Liver (tissue), 9 donors: ENCODE results near the gene PARD6A. TPM values are rescaled to one million over a fixed set of nuclear protein-coding genes. Genes with fewer than 3 reads are reported as not detected.
"Not testable (repeated sequence)": the region's sequence is repeated elsewhere in the genome, so short reads cannot be mapped to it uniquely, and the experiment has no call there.

Source experiments
- DNase-seq: peaks from one replicate; pipeline ENCODE4 v3.0.0-alpha.2; 2017; ENCODE audit warnings: low spot score
- H3K27ac ChIP-seq, 2 donors: one replicate each; pipeline ENCODE4 v1.7.0; 2013; ENCODE audit warnings: inconsistent platforms in 2 of 2, low read length in 2 of 2, control low read depth in 1 of 2, low read depth in 1 of 2, mild to moderate bottlenecking in 1 of 2
- H3K27me3 ChIP-seq, 4 donors: one replicate each; pipeline versions ENCODE4 v1.6.1 to v1.7.0; 2013; ENCODE audit warnings: low read length in 3 of 4, inconsistent platforms in 1 of 4, mild to moderate bottlenecking in 1 of 4, moderate library complexity in 1 of 4; ENCODE audit not compliant: control insufficient read depth in 4 of 4, insufficient read depth in 4 of 4
- H3K36me3 ChIP-seq, 4 donors: one replicate each; pipeline versions ENCODE4 v1.6.1 to v1.7.0; 2013; ENCODE audit warnings: low read length in 3 of 4, mild to moderate bottlenecking in 3 of 4, low read depth in 1 of 4, moderate library complexity in 1 of 4; ENCODE audit not compliant: control insufficient read depth in 4 of 4, insufficient read depth in 3 of 4
- H3K4me1 ChIP-seq, 4 donors: one replicate each; pipeline versions ENCODE4 v1.6.1 to v1.7.0; 2013; ENCODE audit warnings: low read length in 3 of 4, mild to moderate bottlenecking in 3 of 4, moderate library complexity in 1 of 4; ENCODE audit not compliant: control insufficient read depth in 4 of 4, insufficient read depth in 4 of 4
- H3K4me3 ChIP-seq, 3 donors: one replicate each; pipeline versions ENCODE4 v1.6.1 to v1.7.0; 2013; ENCODE audit warnings: low read length in 3 of 3, control low read depth in 1 of 3, low read depth in 1 of 3, mild to moderate bottlenecking in 1 of 3
- H3K9ac ChIP-seq, 2 donors: one replicate each; pipeline ENCODE4 v1.7.0; 2013; ENCODE audit warnings: low read length in 2 of 2, mild to moderate bottlenecking in 2 of 2, moderate library complexity in 2 of 2, control low read depth in 1 of 2, low read depth in 1 of 2
- H3K9me3 ChIP-seq, 4 donors: one replicate each; pipeline versions ENCODE4 v1.6.1 to v1.7.0; 2013; ENCODE audit warnings: low read length in 3 of 4; ENCODE audit not compliant: control insufficient read depth in 4 of 4
- ATF3 ChIP-seq: IDR thresholded peaks from 2 replicates; pipeline ENCODE4 v1.6.1; 2016; ENCODE audit warnings: antibody characterized with exemption
- CTCF ChIP-seq: fragments of 150-350 bp; IDR thresholded peaks from 2 replicates; pipeline ENCODE4 v1.5.1; 2017; ENCODE audit warnings: improper control_type of control experiment, low read depth, low read length; ENCODE audit not compliant: missing input control
- EGR1 ChIP-seq, 2 donors: IDR thresholded peaks; 2 replicates each; pipeline ENCODE4 v1.6.1; 2016 to 2018; ENCODE audit warnings: antibody characterized with exemption in 2 of 2, low read depth in 2 of 2
- FOXA1 ChIP-seq: IDR thresholded peaks from 2 replicates; pipeline ENCODE4 v1.6.1; 2016; ENCODE audit warnings: antibody characterized with exemption
- FOXA2 ChIP-seq: IDR thresholded peaks from 2 replicates; pipeline ENCODE4 v1.6.1; 2016; ENCODE audit warnings: antibody characterized with exemption
- GABPA ChIP-seq, 2 donors: IDR thresholded peaks in 1 of 2; conservative IDR thresholded peaks in 1 of 2; 2 replicates each; pipeline ENCODE4 v1.6.1; 2016; ENCODE audit warnings: antibody characterized with exemption in 2 of 2, mild to moderate bottlenecking in 1 of 2, moderate library complexity in 1 of 2
- HNF4A ChIP-seq, 2 donors: conservative IDR thresholded peaks; 2 replicates each; pipeline ENCODE4 v1.6.1; 2016; ENCODE audit warnings: antibody characterized with exemption in 2 of 2, mild to moderate bottlenecking in 2 of 2
- HNF4G ChIP-seq: IDR thresholded peaks from 2 replicates; pipeline ENCODE4 v1.6.1; 2016; ENCODE audit warnings: antibody characterized with exemption
- JUND ChIP-seq, 2 donors: IDR thresholded peaks; 2 replicates each; pipeline ENCODE4 v1.6.1; 2016; ENCODE audit warnings: antibody characterized with exemption in 2 of 2
- RAD21 ChIP-seq, 2 donors: IDR thresholded peaks; 2 replicates each; pipeline ENCODE4 v1.6.1; 2016; ENCODE audit warnings: antibody characterized with exemption in 2 of 2, mild to moderate bottlenecking in 2 of 2
- REST ChIP-seq: IDR thresholded peaks from 2 replicates; pipeline ENCODE4 v1.6.1; 2016; ENCODE audit warnings: antibody characterized with exemption, mild to moderate bottlenecking
- RXRA ChIP-seq, 2 donors: IDR thresholded peaks; 2 replicates each; pipeline ENCODE4 v1.6.1; 2017 to 2018; ENCODE audit warnings: antibody characterized with exemption in 2 of 2, mild to moderate bottlenecking in 1 of 2
- SP1 ChIP-seq: IDR thresholded peaks from 2 replicates; pipeline ENCODE4 v1.6.1; 2018; ENCODE audit warnings: antibody characterized with exemption, mild to moderate bottlenecking
- TAF1 ChIP-seq: conservative IDR thresholded peaks from 2 replicates; pipeline ENCODE4 v1.6.1; 2016; ENCODE audit warnings: antibody characterized with exemption, mild to moderate bottlenecking
- ZBTB33 ChIP-seq: IDR thresholded peaks from 2 replicates; pipeline ENCODE4 v1.6.1; 2016; ENCODE audit warnings: antibody characterized with exemption
- WGBS: extraction: QIAGEN DNeasy Blood & Tissue Kit; methylation state at CpG from one replicate; pipeline ENCODE4 v1.1.7; 2013; 5-methylcytosine and 5-hydroxymethylcytosine counted together
- polyA plus RNA-seq, 2 donors: library from polyadenylated mRNA; stranded (reverse) in 1 of 2; unstranded in 1 of 2; fragments of 200-250 nt in 1 of 2; fragments of >200 nt in 1 of 2; fragmentation: Nextera tagmentation in 1 of 2; extraction: Ambion mirVana in 1 of 2; gene quantifications; one replicate each; pipeline versions ENCODE4 v1.2.1 to v1.2.3, GENCODE V29; 2013 to 2015
- total RNA-seq, 2 donors: library from RNA; depleted of rRNA; stranded (reverse); fragments of >200 nt; gene quantifications; one replicate each; pipeline ENCODE4 v1.2.3, GENCODE V29; 2014
- donor health status: healthy.
- donor health status: healthy.
- donor health status: healthy.
- donor health status: healthy.
- donor health status: healthy.

PARD6A gene
- total and polyA plus RNA-seq, 4 donors, result 0.42 to 2.4 (median 1.8) TPM

GRCh38 chr16:67683767-67684166 lies 23.0 kb downstream of the PARD6A start (continued):
- TF ChIP-seq CTCF, result no peak

- H3K9me3 ChIP-seq, result no peaks in the 10 kb centered on the region
- no peaks in the 10 kb centered on the region for H3K27me3 ChIP-seq
- H3K4me1 ChIP-seq, result peaks cover 0 to 12% (median 10%) of the 10 kb centered on the region in 4 donors
- 90% methylated on average over 17 of the region's 17 CpGs for WGBS
- no peak overlapping the region for H3K9ac ChIP-seq
- no peak for TF ChIP-seq ZBTB33
- TF ChIP-seq FOXA1, result no peak
- no peak for TF ChIP-seq EGR1 (IDR thresholded peaks at IDR 0.05; ENCODE audit: low read depth in 2 of 2)
- TF ChIP-seq JUND (IDR thresholded peaks at IDR 0.05), result no peak
- no peak for TF ChIP-seq HNF4A (conservative IDR thresholded peaks at IDR 0.05)
- no peak for TF ChIP-seq REST
- no peak for TF ChIP-seq FOXA2
- TF ChIP-seq SP1, result no peak
- no peak for TF ChIP-seq CTCF
- no peak for TF ChIP-seq HNF4G
- no peak for TF ChIP-seq RAD21 (IDR thresholded peaks at IDR 0.05)
- TF ChIP-seq TAF1, result no peak
- TF ChIP-seq GABPA (IDR thresholded peaks at IDR 0.05 in 1 of 2, conservative IDR thresholded peaks at IDR 0.05 in 1 of 2), result no peak
- TF ChIP-seq RXRA (IDR thresholded peaks at IDR 0.05), result no peak
- no peak for TF ChIP-seq ATF3
- no peak overlapping the region for H3K4me3 ChIP-seq
- peaks cover 0 to 20% (median 11%) of the 10 kb centered on the region in 4 donors for H3K36me3 ChIP-seq
- DNase-seq, result no peak
- peak overlapping the region; percentile 39 to 61 for H3K27ac ChIP-seq
Measured at GRCh38 chr16:67685388-67686112, 24.8 kb downstream of the PARD6A start.

- not testable (repeated sequence) for H3K4me3 ChIP-seq, H3K9me3 ChIP-seq, H3K27me3 ChIP-seq, H3K9ac ChIP-seq, H3K36me3 ChIP-seq, DNase-seq, H3K27ac ChIP-seq
- H3K4me1 ChIP-seq, result peaks cover 0 to 13% (median 8%) of the 10 kb centered on the region in 4 donors
- 92% methylated on average over 8 of the region's 8 CpGs for WGBS
Measured at GRCh38 chr16:67693517-67694285, 32.9 kb downstream of the PARD6A start.
